Stimulated activated CD8-positive, alpha-beta memory T cell treated with anti-CD3 and anti-CD28 coated beads, Interleukin-4, amount 100 ng/mL, for 24 hours (primary cell): ENCODE results near the gene SOD2.
"Not testable (repeated sequence)": the region's sequence is repeated elsewhere in the genome, so short reads cannot be mapped to it uniquely, and the experiment has no call there.

Source experiments
- DNase-seq: peaks from one replicate; pipeline ENCODE4 v3.0.0-alpha.2; 2020; ENCODE audit warnings: low read depth

Gene SOD2

DNA sequence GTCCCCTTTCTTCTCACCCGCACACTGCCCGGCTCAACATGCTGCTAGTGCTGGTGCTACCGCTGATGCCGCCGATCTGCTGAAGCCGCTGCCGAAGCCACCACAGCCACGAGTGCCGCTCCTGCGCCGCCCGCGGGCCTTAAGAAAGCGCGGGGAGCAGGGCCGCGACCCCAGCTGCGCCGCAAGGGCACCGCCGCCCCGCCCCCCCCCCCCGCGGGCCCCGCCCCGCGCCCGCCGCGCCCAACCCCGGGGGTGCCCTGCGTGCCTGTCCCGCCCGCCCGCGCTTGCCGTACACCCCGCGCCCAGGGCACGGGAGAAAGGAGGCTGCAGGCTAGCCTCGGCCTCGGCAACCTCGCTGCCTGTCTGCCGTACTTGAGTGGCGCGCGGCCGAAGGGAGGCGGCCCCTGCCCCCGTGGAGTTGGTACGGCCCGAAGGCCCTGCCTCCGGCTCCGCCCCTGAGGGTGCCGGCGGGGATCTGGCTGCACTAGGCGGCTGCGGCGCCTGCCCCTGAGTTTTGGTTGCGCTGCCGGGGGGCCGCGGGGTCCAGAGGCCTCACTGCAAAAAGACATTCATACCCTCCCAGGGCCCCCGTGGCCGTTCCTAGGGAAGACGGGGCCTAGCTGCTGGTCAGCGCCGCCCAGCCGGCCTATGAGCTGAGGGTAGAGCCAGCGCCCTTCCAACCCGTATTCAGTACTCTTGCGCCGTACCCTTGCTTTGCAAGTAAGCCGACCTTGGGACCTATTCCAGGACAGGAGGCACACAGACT is at the start of gene SOD2:
Gene SOD2 (minus strand): TSS at position 114 of the 766 bp plus-strand sequence. CDS start 74 bp downstream, at position 40.
- peak; percentile 72 for DNase-seq

DNA sequence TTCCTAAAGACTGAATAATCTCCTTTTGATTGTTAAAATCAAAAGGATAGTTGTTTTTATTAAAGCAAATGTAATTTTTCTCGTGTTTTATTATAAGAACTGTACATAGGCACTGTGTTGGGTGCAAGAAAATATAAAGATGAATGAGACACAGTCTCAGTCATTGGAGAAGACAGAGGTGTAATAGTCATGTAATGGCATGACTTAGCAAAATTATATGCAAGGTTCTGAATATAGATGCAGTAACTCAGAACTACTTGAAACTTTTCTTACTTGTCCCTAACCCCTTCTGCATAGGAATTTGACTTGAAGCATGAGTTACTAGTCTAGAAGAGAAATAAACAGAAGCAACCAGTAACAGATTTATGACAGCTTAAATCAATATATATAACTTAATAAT is 49.1 kb upstream of the SOD2 start:
- DNase-seq: no peak

DNA sequence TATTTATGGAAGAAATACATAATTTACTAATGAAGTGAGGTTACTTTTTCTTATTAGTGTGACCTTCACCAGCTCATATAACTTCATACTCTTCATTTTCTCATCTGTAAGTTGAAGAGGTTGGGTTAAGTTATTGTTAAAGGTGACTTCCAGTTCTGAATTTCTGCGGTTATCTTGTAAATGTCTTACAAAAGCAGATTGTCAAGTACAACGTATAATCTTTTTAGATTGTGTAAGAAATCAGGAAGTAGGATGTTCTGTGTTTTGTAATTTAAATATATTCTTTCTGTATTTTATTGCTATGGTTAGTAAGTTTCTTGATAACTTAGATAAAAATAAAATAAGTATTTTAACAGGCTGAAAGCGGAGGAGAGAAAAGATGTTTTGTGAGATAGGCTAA is 46.3 kb upstream of the SOD2 start:
- no peak for DNase-seq

DNA sequence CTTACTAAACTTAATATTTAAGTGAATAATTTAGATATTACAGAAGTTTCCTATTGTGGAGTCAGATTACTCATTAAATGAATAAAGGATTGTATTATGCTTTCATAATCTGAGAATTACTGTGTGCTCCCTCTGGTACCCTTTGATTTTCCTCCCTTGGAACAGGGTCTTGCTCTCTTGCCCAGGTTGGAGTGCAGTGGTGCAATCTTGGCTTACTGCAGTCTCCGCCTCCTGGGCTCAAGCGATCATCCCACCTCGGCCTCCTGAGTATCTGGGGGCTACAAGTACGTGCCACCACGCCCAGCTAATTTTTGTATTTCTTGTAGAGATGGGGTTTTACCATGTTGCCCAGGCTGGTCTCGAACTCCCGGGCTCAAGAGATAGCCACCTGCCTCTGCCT is 43.9 kb upstream of the SOD2 start:
- DNase-seq: no peak

DNA sequence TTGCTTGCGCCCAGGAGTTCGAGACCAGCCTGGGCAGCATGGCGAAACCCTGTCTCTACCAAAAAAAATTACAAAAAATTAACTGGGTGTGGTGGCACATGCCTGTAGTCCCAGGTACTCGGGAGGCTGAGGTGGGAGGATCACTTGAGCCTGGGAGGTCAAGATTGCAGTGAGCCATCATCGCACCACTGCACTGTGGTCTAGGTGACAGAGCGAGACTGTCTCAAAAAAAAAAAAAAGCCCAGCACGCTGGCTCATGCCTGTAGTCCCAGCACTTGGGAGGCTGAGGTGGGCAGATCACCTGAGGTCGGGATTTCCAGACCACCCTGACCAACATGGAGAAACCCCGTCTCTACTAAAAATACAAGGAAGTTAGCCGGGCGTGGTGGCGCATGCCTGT is 40.4 kb upstream of the SOD2 start:
- DNase-seq: not testable (repeated sequence)

DNA sequence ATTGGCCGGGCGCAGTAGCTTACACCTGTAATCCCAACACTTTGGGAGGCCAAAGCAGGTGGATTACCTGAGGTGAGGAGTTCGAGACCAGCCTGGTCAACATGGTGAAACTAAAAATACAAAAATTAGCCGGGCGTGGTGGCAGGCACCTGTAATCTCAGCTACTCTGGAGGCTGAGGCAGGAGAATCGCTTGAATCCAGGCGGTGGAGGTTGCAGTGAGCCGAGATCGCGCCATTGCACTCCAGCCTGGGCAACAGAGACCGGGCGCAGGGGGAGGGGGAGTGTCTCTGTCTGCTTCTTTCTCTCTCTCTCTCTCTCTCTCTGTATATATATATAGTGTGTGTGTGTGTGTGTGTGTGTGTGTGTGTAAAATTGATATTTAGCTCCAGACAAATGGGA is 39.5 kb upstream of the SOD2 start:
- DNase-seq: not testable (repeated sequence)

DNA sequence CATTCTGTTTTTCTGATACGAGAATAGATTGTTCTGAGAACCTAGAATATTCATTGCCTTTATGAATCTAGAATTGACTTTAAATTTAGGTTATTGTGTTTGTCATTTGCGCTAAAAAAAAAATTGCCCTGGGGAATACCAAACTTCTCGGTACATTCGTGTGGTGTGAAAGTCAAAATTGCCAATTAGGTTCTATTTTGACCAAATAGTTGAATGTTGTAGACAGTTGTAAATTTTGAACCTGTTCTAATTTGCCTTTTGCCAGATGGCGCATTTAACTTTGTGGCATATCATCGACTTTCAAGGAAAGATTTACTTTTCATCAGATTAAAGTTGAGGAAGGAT is 37.3 kb upstream of the SOD2 start:
- no peak for DNase-seq

DNA sequence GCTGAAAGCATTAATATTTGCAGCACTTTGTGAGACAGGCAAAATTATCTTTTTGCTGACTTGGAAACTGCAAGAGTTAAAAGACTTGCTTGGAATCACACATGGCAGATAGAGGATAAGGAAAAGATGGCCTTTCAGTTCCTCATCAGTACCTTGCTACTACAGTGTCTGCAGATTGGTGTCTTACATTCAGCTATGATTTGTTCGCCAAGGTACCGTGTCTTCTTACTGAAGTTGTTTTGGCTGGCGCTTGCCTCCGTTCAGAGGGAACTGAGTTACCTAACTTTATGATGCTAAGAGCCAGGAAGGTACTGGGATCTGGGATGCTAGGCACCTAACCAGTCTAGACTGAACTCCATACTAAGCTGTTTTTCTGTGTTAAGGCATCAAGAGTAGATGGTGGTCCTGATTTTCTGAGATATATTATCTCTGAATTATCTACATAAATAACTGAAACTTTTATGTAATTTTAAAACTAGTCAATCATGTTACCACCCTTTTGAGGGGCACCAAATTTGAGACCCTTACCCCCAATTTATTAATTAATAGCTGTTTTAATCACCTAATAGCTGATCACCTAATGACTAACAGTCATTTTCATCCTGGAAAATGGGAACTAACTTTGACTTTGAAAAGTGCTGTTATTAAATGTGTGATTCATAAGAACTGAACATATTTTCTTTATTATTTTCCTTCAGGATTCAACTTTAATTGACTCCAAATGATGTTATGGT is 36.7 kb upstream of the SOD2 start:
- no peak for DNase-seq

DNA sequence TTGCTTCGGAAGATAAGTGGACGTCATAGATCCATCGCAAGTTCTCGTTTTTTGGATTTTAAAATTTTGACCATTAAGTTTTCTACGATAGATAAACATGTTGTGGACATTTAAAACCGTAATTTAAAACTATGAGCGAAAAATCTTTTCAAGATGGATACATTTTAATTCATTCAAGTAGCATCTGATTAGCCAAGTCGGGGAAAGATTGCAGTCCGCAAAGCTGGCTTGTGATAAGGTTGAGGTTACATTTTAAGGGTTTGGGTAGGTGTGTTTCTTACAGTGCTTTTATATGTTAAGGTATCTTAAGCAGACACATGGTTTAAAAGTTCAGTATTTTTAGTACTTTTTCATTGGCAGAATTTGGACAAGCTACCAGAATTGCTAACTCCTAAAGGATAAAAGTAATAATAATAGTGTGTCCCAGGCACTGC is 35.5 kb upstream of the SOD2 start:
- DNase-seq: no peak

DNA sequence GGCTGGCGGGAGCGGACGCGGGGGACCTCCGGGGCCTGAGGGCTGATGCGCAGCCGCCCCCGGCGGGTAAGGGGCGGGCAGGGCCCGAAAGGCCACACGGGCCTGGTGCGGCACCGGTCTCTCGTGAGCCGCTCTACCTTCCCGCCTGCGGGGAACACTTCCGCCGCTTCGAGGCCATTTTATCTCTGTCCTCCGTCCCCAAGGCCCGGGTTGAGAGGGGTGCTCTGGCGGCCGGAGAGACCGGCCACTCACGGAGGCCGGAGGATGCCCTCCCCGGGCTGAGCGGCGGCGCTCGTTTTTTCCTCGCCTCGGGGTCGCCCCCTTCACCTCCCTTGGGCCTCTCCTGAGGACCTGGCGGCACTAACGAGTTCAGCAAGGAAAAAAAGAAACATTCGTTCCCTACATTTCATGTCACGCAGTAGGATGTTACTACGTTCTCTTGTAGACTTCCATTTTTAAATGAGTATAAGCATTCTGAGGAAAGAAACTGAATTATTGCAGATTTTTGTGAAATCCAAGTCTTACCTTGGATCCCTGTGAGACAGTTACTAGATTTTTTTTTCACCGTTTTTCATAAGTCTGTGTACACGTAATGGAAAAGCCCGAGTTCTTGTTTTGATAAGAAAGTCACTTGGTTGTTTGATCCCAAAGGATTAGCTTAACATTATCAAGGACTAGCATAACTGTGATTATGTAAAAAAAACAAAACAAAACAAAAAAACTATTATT is 34.8 kb upstream of the SOD2 start:
- no peak for DNase-seq

DNA sequence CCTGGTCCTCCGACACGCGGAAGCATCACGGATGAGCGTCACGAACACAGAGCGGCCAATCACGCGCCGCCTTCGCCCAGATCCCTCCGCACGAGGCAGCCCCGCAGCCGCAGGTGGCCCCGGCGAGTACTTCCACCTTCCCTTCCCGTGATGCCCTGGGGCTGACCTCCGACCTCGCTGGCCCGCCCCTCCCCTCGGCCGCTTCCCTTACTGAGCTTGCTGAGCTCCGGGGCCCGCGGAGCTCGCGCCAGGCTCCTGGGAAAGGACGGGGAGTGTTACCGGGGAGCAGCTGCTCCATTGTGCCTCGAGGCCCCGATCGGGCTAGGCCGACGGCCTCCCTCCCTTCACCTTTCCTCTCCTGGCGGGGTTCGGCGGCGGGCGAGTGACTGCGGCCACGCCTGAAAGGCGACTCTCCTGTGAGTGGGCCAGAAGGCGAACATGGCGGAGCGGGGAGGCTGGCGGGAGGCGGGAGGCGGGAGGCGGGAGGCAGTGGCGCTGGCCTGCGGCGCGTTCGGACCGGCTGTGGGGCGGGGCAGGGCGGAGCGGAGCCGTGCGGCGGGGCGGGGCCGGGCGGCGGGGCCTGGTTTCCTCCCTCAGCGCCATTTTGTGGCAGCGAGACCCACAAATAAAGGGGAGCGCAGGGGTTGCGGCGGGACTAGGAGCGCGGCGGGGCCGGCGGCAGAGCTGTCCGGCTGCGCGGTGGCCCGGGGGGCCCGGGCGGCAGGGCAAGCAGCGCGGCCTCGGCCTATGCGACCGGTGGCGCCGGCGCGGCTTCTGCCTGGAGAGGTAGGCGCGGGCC is 34.1 kb upstream of the SOD2 start, which contains the start of gene WTAP:
Gene WTAP (plus strand): TSS at position 589 of the 799 bp plus-strand sequence. CDS start 8,760 bp downstream, outside the sequence.
- DNase-seq: peak; percentile 95

DNA sequence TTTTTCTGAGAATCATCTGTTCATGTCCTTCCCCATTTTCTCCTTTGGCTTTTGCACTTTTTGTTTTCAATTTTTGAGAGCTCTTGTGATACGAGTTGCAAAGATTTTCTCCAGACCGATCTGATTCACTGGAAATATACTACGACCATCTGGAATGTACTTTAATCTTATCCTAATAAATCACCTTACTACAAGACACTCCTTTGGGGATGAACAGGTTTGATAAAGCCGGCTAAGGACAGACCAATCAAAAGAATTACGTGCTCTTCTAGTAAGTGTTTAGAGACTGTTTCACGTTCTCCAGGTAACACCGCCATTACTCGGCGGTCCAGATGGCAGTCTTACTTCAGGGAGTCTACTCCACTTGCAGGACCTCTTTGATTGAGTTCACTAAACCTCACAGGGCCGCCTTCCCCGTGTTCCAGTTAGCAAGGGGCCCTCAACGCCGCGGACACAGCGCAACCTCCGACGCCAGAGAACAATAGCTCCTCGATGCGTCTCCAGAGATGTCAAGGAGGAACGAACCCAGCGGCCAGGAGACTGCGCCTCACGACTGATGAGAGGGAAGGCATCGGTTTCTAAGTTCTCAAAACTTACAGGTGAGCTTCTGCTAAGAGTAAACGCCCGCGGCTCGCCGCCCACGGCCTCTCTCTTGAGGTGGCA is 33.3 kb upstream of the SOD2 start:
- no peak for DNase-seq

DNA sequence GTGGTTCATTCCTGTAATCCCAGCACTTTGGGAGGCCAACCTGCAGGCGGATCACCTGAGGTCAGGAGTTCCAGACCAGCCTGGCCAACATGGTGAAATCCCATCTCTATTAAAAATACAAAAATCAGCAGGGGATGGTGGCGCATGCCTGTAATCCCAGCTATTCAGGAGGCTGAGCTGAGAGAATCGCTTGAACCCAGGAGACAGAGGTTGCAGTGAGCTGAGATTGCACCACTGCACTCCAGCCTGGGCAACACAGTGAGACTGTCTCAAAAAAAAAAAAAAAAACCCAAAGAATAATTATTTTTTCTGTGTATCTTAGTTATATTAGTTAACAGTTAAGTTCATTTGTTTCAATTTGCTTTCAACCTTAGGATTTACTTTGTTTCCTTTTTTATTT is 32.2 kb upstream of the SOD2 start:
- not testable (repeated sequence) for DNase-seq

DNA sequence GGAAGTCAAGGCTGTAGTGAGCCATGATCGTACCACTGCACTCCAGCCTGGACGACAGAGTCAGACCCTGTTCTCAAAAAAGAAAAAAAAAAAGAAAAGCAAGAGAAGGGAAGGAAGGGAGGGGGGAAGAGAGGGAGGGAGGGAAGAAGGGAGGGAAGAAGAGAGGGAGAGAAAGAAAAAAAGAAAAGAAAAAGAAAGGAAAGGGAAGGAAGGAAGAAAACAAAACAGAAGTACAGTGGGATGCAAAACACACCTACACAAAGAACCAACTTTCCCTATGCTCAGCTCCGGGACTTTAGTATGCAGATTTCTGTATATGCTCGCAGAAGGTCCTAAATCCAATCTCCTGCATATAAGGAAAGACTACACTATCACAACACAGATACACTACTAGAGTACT is 31.7 kb upstream of the SOD2 start:
- DNase-seq: no peak

DNA sequence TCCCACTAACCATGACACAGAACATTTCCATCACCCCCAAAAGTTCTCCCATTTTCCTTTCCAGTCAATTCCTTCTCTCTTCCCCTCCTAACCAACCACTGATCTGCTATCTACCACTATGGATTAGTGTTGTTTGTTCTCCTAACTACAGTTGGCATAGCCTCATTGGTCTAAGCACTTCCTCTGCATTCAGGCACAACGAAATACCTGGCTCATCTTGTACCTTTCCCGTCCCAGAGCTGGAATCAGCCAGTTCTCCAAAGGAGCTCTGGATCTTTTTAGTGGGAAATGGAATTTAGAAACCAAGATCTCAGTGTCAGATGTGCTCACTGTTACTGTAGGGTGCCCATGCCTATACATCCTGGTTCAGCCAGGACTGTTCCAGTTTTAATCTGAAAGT is 30.2 kb upstream of the SOD2 start:
- no peak for DNase-seq

DNA sequence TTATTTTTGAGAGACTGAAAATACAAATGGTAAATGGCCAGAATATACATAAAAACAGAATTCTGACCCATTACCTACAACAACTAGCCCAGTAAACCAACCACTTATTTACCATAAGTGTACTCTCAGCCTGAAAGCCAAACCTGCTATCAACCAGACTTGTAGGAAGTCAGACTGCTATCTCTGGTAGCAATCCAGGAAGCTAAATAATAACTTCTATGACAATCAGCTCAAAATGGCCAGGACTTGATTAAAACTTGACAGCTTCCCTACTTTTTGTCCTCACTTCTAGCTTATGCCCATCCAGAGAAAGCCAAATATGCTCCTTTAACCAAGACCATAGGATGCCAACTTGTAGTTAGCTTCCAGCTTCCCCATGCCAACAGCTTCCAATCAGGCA is 29.6 kb upstream of the SOD2 start:
- no peak for DNase-seq

DNA sequence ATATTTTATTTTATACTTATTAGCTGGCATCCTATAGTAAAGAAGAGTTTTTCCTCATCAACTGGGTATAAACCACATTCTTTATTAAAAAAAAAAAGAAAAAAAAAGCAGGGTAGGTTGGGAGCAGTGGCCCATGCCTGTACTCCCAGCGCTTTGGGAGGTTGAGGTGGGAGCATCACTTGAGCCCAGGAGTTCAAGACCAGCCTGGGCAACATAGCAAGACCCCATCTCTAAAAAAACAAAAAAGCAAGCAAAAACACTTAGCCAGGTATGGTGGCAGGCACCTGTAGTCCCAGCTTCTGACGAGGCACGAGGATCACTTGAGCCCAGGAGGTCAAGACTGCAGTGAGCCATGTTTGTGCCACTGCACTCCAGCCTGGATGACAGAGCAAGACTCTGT is 28.9 kb upstream of the SOD2 start:
- DNase-seq: not testable (repeated sequence)

DNA sequence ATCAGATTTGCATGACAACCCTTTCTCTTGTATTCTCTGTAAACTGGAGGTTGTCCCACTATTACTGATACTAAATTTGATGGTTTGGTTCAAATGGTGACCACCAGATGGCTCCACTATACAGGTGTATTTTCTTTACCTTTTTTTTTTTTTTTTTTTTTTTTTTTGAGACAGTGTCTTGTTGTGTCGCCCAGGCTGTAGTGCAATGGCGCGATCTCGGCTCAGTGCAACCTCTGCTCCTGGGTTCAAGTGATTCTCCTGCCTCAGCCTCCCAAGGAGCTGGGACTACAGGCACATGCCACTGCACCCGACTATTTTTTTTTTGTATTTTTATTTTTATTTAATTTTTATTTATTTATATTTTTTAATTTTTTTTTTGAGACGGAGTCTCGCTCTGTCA is 27.7 kb upstream of the SOD2 start:
- DNase-seq: no peak

DNA sequence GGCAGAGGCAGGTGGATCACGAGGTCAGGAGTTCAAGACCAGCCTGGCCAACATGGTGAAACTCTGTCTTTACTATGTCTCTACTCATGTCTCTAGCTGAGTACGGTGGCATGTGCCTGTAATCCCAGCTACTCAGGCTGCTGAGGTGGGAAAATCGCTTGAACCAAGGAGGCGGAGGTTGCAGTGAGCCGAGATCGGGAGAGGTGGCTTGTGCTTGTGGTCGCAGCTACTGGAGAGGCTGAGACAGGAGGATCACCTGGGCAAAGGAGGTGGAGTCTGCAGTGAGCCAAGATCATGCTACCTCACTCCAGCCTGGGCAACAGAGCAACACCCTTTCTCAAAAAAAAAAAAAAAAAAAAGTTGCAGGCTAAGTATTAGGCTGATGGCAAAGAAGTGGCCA is 26.2 kb upstream of the SOD2 start:
- no peak for DNase-seq

DNA sequence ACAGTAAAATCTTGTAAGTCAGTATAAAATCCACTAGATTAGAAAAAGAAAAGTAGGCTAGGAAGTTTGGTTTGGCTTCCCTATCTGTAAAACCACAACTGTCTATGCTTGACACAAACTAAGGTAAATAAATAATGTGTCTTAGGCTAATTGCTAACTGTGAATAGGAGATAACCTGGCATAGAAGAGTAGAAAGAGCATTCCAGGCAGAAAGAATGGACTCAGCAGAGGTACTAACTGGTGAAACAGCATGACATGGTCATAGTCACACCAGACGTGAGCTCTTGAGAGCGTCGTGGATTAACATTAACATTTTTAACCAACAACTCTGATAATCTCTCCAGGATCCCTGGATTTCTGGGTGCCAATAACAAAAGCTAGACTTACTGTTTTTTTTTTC is 25.6 kb upstream of the SOD2 start:
- DNase-seq: no peak
